Mesothelial cell of epicardium (in vitro differentiated cells): ENCODE results near the gene COL25A1. TPM values are rescaled to one million over a fixed set of nuclear protein-coding genes. Genes with fewer than 3 reads are reported as not detected.
"Not testable (repeated sequence)": the region's sequence is repeated elsewhere in the genome, so short reads cannot be mapped to it uniquely, and the experiment has no call there.

Experiments used
- DNase-seq, 2 experiments: peaks; one replicate each; pipeline ENCODE4 v3.0.0; 2021; ENCODE audit warnings: low spot score in 2 of 2; ENCODE audit not compliant: unreplicated experiment in 2 of 2
- H3K27ac Mint-ChIP-seq: 2 replicates; pipeline ENCODE4 v1.8.0; 2021; ENCODE audit warnings: mixed read lengths
- H3K27me3 Mint-ChIP-seq: 2 replicates; pipeline ENCODE4 v1.8.0; 2021; ENCODE audit warnings: low read depth, mixed read lengths
- H3K36me3 Mint-ChIP-seq: 2 replicates; pipeline ENCODE4 v1.8.0; 2021; ENCODE audit warnings: mixed read lengths
- H3K4me1 Mint-ChIP-seq: 2 replicates; pipeline ENCODE4 v1.8.0; 2021; ENCODE audit warnings: mixed read lengths
- H3K4me3 Mint-ChIP-seq: 2 replicates; pipeline ENCODE4 v1.8.0; 2021; ENCODE audit warnings: mild to moderate bottlenecking, moderate library complexity, mixed read lengths
- H3K9me3 Mint-ChIP-seq: 2 replicates; pipeline ENCODE4 v1.8.0; 2021; ENCODE audit warnings: mixed read lengths
- CTCF ChIP-seq: fragments of 200-600 bp; sonication (generic); IDR thresholded peaks from one replicate; pipeline ENCODE4 v1.5.0; 2021; ENCODE audit warnings: antibody characterized with exemption; ENCODE audit not compliant: unreplicated experiment
- total RNA-seq: library from RNA; stranded (reverse); gene quantifications from 3 replicates; pipeline ENCODE4 v1.2.1, GENCODE V29; 2021

The COL25A1 gene
- total RNA-seq, 1 donor from 2014 or later = 56.7 TPM

GRCh38 chr4:109078724-109079123 is 223.7 kb downstream of the COL25A1 start:
- no peak overlapping the region for H3K4me3 Mint-ChIP-seq
- no peak for DNase-seq
- no peaks in the 10 kb centered on the region for H3K27me3 Mint-ChIP-seq
- TF ChIP-seq CTCF = no peak
- H3K36me3 Mint-ChIP-seq = peaks cover 4% of the 10 kb centered on the region
- peaks cover under 1% of the 10 kb centered on the region for H3K9me3 Mint-ChIP-seq
- H3K4me1 Mint-ChIP-seq = peaks cover 27% of the 10 kb centered on the region
- H3K27ac Mint-ChIP-seq = peak overlapping the region; percentile 65

- no peak for TF ChIP-seq CTCF
- Mint-ChIP-seq H3K4me1 (peaks cover 27% of the 10 kb centered on the region), H3K36me3 (peaks cover 4% of the 10 kb centered on the region), H3K27ac (no peak overlapping the region), H3K27me3 (no peaks in the 10 kb centered on the region), H3K9me3 (peaks cover 12% of the 10 kb centered on the region), H3K4me3 (no peak overlapping the region)
- DNase-seq = no peak
Measured at GRCh38 chr4:109077505-109077904, 225.0 kb downstream of the COL25A1 start.

- H3K4me1 Mint-ChIP-seq = peaks cover 27% of the 10 kb centered on the region
- H3K36me3 Mint-ChIP-seq, DNase-seq, H3K27me3 Mint-ChIP-seq, H3K27ac Mint-ChIP-seq, H3K4me3 Mint-ChIP-seq: not testable (repeated sequence)
- peaks cover 14% of the 10 kb centered on the region for H3K9me3 Mint-ChIP-seq
Measured at GRCh38 chr4:109076709-109077108, 225.7 kb downstream of the COL25A1 start.

GRCh38 chr4:109075621-109076020 is 226.8 kb downstream of the COL25A1 start:
- H3K27ac Mint-ChIP-seq = no peak overlapping the region
- peaks cover 4% of the 10 kb centered on the region for H3K36me3 Mint-ChIP-seq
- no peak for TF ChIP-seq CTCF
- H3K4me3 Mint-ChIP-seq = no peak overlapping the region
- peaks cover 27% of the 10 kb centered on the region for H3K4me1 Mint-ChIP-seq
- no peaks in the 10 kb centered on the region for H3K27me3 Mint-ChIP-seq
- peaks cover 14% of the 10 kb centered on the region for H3K9me3 Mint-ChIP-seq
- no peak for DNase-seq

- no peak overlapping the region for H3K27ac Mint-ChIP-seq
- H3K4me3 Mint-ChIP-seq = no peak overlapping the region
- peaks cover 4% of the 10 kb centered on the region for H3K36me3 Mint-ChIP-seq
- H3K4me1 Mint-ChIP-seq = peaks cover 8% of the 10 kb centered on the region
- no peaks in the 10 kb centered on the region for H3K27me3 Mint-ChIP-seq
- no peak for DNase-seq
- H3K9me3 Mint-ChIP-seq = peaks cover 14% of the 10 kb centered on the region
- TF ChIP-seq CTCF = no peak
Measured at GRCh38 chr4:109072595-109072994, 229.9 kb downstream of the COL25A1 start.

- not testable (repeated sequence) for H3K4me3 Mint-ChIP-seq, H3K27ac Mint-ChIP-seq, H3K4me1 Mint-ChIP-seq, H3K27me3 Mint-ChIP-seq, DNase-seq, H3K36me3 Mint-ChIP-seq
- H3K9me3 Mint-ChIP-seq = peaks cover 14% of the 10 kb centered on the region
Measured at GRCh38 chr4:109070677-109071076, 231.8 kb downstream of the COL25A1 start.

- Mint-ChIP-seq H3K27me3 (no peaks in the 10 kb centered on the region), H3K27ac (no peak overlapping the region), H3K9me3 (peaks cover 4% of the 10 kb centered on the region), H3K36me3 (no peaks in the 10 kb centered on the region), H3K4me1 (peaks cover 7% of the 10 kb centered on the region), H3K4me3 (no peak overlapping the region)
- no peak for TF ChIP-seq CTCF
- no peak for DNase-seq
Measured at GRCh38 chr4:109067508-109068235, 234.8 kb downstream of the COL25A1 start.
